GM19240 (cell line): ENCODE results near the gene C1orf226.
"Not testable (repeated sequence)": the region's sequence is repeated elsewhere in the genome, so short reads cannot be mapped to it uniquely, and the experiment has no call there.

ENCODE experiments used
- DNase-seq: peaks from one replicate; pipeline ENCODE4 v3.0.0; 2011; ENCODE audit warnings: low spot score; ENCODE audit not compliant: insufficient read length

The C1orf226 gene

GRCh38 chr1:162381383-162381782, at the start of gene C1orf226:
Gene C1orf226 (plus strand): TSS chr1:162381728. CDS start chr1:162381902, 174 bp downstream.
- no peak for DNase-seq

- no peak for DNase-seq
Measured at GRCh38 chr1:162333991-162334390, 47.5 kb upstream of the C1orf226 start.

- no peak for DNase-seq
Measured at GRCh38 chr1:162335126-162335525, 46.4 kb upstream of the C1orf226 start.

- no peak for DNase-seq
Measured at GRCh38 chr1:162336621-162337285, 44.8 kb upstream of the C1orf226 start.

GRCh38 chr1:162342452-162342983, 39.0 kb upstream of the C1orf226 start:
- DNase-seq: no peak

GRCh38 chr1:162343470-162343869, 38.1 kb upstream of the C1orf226 start:
- DNase-seq: no peak

GRCh38 chr1:162347281-162347680, 34.2 kb upstream of the C1orf226 start:
- DNase-seq: no peak

GRCh38 chr1:162349635-162350330, 31.7 kb upstream of the C1orf226 start:
- no peak for DNase-seq

- no peak for DNase-seq
Measured at GRCh38 chr1:162351246-162351842, 30.2 kb upstream of the C1orf226 start.

- DNase-seq: not testable (repeated sequence)
Measured at GRCh38 chr1:162351874-162352273, 29.7 kb upstream of the C1orf226 start.

- no peak for DNase-seq
Measured at GRCh38 chr1:162353078-162353477, 28.4 kb upstream of the C1orf226 start.

- DNase-seq: no peak
Measured at GRCh38 chr1:162353702-162354101, 27.8 kb upstream of the C1orf226 start.

- peak; percentile 28 for DNase-seq
Measured at GRCh38 chr1:162357681-162358266, 23.8 kb upstream of the C1orf226 start.

- DNase-seq: no peak
Measured at GRCh38 chr1:162358928-162359327, 22.6 kb upstream of the C1orf226 start.

GRCh38 chr1:162359523-162360236, 21.8 kb upstream of the C1orf226 start:
- DNase-seq: no peak

- DNase-seq: no peak
Measured at GRCh38 chr1:162360237-162360873, 21.2 kb upstream of the C1orf226 start.

- DNase-seq: no peak
Measured at GRCh38 chr1:162360874-162361260, 20.7 kb upstream of the C1orf226 start.

- DNase-seq: no peak
Measured at GRCh38 chr1:162361349-162361748, 20.2 kb upstream of the C1orf226 start.

- DNase-seq: no peak
Measured at GRCh38 chr1:162363823-162364222, 17.7 kb upstream of the C1orf226 start.

- no peak for DNase-seq
Measured at GRCh38 chr1:162364498-162364897, 17.0 kb upstream of the C1orf226 start.
